H9 (cell line): ENCODE results near the gene FAM110A. TPM values are rescaled to one million over a fixed set of nuclear protein-coding genes. Genes with fewer than 3 reads are reported as not detected.
A peak's percentile ranks its signal among the peaks of the same experiment; 100 is the strongest.

ENCODE experiments used
- DNase-seq: peaks from one replicate; pipeline ENCODE4 v3.0.0-alpha.2; 2017
- H2AFZ ChIP-seq: one replicate; pipeline ENCODE4 v1.6.1; 2013; ENCODE audit warnings: mild to moderate bottlenecking, low read length, control low read depth, moderate library complexity
- H2AK5ac ChIP-seq: 2 replicates; pipeline ENCODE4 v1.6.1; 2013; ENCODE audit warnings: low read length, control low read depth, mixed read lengths; ENCODE audit not compliant: insufficient read length
- H2BK120ac ChIP-seq: one replicate; pipeline ENCODE4 v1.6.1; 2013; ENCODE audit warnings: low read depth, mild to moderate bottlenecking, low read length, control low read depth, inconsistent platforms; ENCODE audit not compliant: poor library complexity, severe bottlenecking
- H2BK12ac ChIP-seq: 2 replicates; pipeline ENCODE4 v1.6.1; 2013; ENCODE audit warnings: low read length, control low read depth, mixed read lengths, low read depth; ENCODE audit not compliant: insufficient read length
- H2BK15ac ChIP-seq: 2 replicates; pipeline ENCODE4 v1.6.1; 2013; ENCODE audit warnings: low read depth, low read length, control low read depth
- H2BK20ac ChIP-seq: one replicate; pipeline ENCODE4 v1.6.1; 2013; ENCODE audit warnings: low read depth, mild to moderate bottlenecking, low read length, control low read depth, inconsistent platforms; ENCODE audit not compliant: poor library complexity, severe bottlenecking
- H2BK5ac ChIP-seq: 2 replicates; pipeline ENCODE4 v1.6.1; 2013; ENCODE audit warnings: low read length, control low read depth, mixed read lengths; ENCODE audit not compliant: insufficient read length
- H3K14ac ChIP-seq: 2 replicates; pipeline ENCODE4 v1.6.1; 2013; ENCODE audit warnings: low read length, control low read depth; ENCODE audit not compliant: insufficient read depth
- H3K18ac ChIP-seq: 2 replicates; pipeline ENCODE4 v1.6.1; 2013; ENCODE audit warnings: low read depth, mild to moderate bottlenecking, mixed read lengths, low read length, control low read depth; ENCODE audit not compliant: insufficient read length
- H3K23ac ChIP-seq: 2 replicates; pipeline ENCODE4 v1.6.1; 2013; ENCODE audit warnings: low read length, control low read depth, mixed read lengths, low read depth; ENCODE audit not compliant: insufficient read length
- H3K23me2 ChIP-seq: 2 replicates; pipeline ENCODE4 v1.6.1; 2013; ENCODE audit warnings: low read depth, mild to moderate bottlenecking, mixed read lengths, low read length, control low read depth; ENCODE audit not compliant: insufficient read length, poor library complexity, severe bottlenecking
- H3K27ac ChIP-seq: 2 replicates; pipeline ENCODE4 v1.5.1; 2013; ENCODE audit warnings: low read length, control low read depth, mixed read lengths, low read depth; ENCODE audit not compliant: insufficient read length
- H3K27me3 ChIP-seq: 2 replicates; pipeline ENCODE4 v1.6.1; 2013; ENCODE audit warnings: low read length, control low read depth, inconsistent platforms; ENCODE audit not compliant: insufficient read depth
- H3K4ac ChIP-seq: 2 replicates; pipeline ENCODE4 v1.6.1; 2013; ENCODE audit warnings: low read depth, mild to moderate bottlenecking, control low read depth, inconsistent platforms, low read length, moderate library complexity
- H3K4me1 ChIP-seq: 2 replicates; pipeline ENCODE4 v1.6.1; 2013; ENCODE audit warnings: low read length, control low read depth, inconsistent platforms; ENCODE audit not compliant: insufficient read depth
- H3K4me2 ChIP-seq: 2 replicates; pipeline ENCODE4 v1.6.1; 2013; ENCODE audit warnings: low read length, control low read depth, mixed read lengths; ENCODE audit not compliant: insufficient read length, insufficient read depth
- H3K56ac ChIP-seq: 2 replicates; pipeline ENCODE4 v1.6.1; 2013; ENCODE audit warnings: low read depth, mild to moderate bottlenecking, mixed read lengths, low read length, control low read depth; ENCODE audit not compliant: insufficient read length
- H3K79me1 ChIP-seq: 2 replicates; pipeline ENCODE4 v1.6.1; 2013; ENCODE audit warnings: low read depth, mild to moderate bottlenecking, moderate library complexity, low read length, control low read depth, inconsistent platforms; ENCODE audit not compliant: insufficient read depth, poor library complexity, severe bottlenecking
- H3K79me2 ChIP-seq: 2 replicates; pipeline ENCODE4 v1.6.1; 2013; ENCODE audit warnings: low read length, control low read depth, inconsistent platforms; ENCODE audit not compliant: insufficient read depth
- H3K9ac ChIP-seq: 2 replicates; pipeline ENCODE4 v1.6.1; 2013; ENCODE audit warnings: low read length, control low read depth, mixed read lengths; ENCODE audit not compliant: insufficient read length; ENCODE audit errors: extremely low read depth
- H3K9me3 ChIP-seq: one replicate; pipeline ENCODE4 v1.6.1; 2013; ENCODE audit warnings: low read depth, low read length, inconsistent platforms; ENCODE audit not compliant: control insufficient read depth
- H3T11ph ChIP-seq: one replicate; pipeline ENCODE4 v1.6.1; 2013; ENCODE audit warnings: mild to moderate bottlenecking, low read length, control low read depth, inconsistent platforms
- H4K20me1 ChIP-seq: one replicate; pipeline ENCODE4 v1.6.1; 2013; ENCODE audit not compliant: control insufficient read depth, insufficient read length, insufficient read depth
- H4K5ac ChIP-seq: 2 replicates; pipeline ENCODE4 v1.6.1; 2013; ENCODE audit warnings: low read depth, mild to moderate bottlenecking, mixed read lengths, low read length, control low read depth; ENCODE audit not compliant: insufficient read length
- H4K8ac ChIP-seq: replicated peaks from 2 replicates; pipeline ENCODE4 v1.6.1; 2013; ENCODE audit warnings: low read length, control low read depth, mixed read lengths, low read depth; ENCODE audit not compliant: insufficient read length
- H4K91ac ChIP-seq: 2 replicates; pipeline ENCODE4 v1.6.1; 2013; ENCODE audit warnings: low read depth, mild to moderate bottlenecking, moderate library complexity, mixed read lengths, low read length, control low read depth; ENCODE audit not compliant: insufficient read length
- H3K27ac Mint-ChIP-seq, 3 experiments: 2 replicates in 2 of 3; 3 replicates in 1 of 3; pipeline ENCODE4 v1.8.0; 2020 to 2021; ENCODE audit warnings: mixed read lengths in 3 of 3, mild to moderate bottlenecking in 1 of 3, moderate library complexity in 1 of 3
- H3K27me3 Mint-ChIP-seq: 2 replicates; pipeline ENCODE4 v1.8.0; 2021; ENCODE audit warnings: low read depth, mild to moderate bottlenecking, moderate library complexity, mixed read lengths
- H3K36me3 Mint-ChIP-seq, 3 experiments: 2 replicates in 2 of 3; 3 replicates in 1 of 3; pipeline ENCODE4 v1.8.0; 2020 to 2021; ENCODE audit warnings: low read depth in 3 of 3, mixed read lengths in 3 of 3; ENCODE audit not compliant: insufficient read depth in 1 of 3
- H3K4me1 Mint-ChIP-seq, 2 experiments: 2 replicates each; pipeline ENCODE4 v1.8.0; 2020; ENCODE audit warnings: mixed read lengths in 2 of 2
- H3K4me3 Mint-ChIP-seq, 2 experiments: 2 replicates in 1 of 2; 3 replicates in 1 of 2; pipeline ENCODE4 v1.8.0; 2020 to 2021; ENCODE audit warnings: mild to moderate bottlenecking in 2 of 2, mixed read lengths in 2 of 2, moderate library complexity in 1 of 2
- H3K9me3 Mint-ChIP-seq, 2 experiments: 2 replicates in 1 of 2; 3 replicates in 1 of 2; pipeline ENCODE4 v1.8.0; 2020; ENCODE audit warnings: mild to moderate bottlenecking in 2 of 2, mixed read lengths in 2 of 2, moderate library complexity in 1 of 2
- WGBS: extraction: QIAGEN DNeasy Blood & Tissue Kit; methylation state at CpG from one replicate; pipeline ENCODE4 v1.1.7; 2013; ENCODE audit warnings: missing lambda C conversion rate, low lambda C conversion rate, mixed read lengths; ENCODE audit not compliant: insufficient read length; ENCODE audit errors: extremely low coverage; 5-methylcytosine and 5-hydroxymethylcytosine counted together
- total RNA-seq: library from RNA; stranded (reverse); gene quantifications from 2 replicates; pipeline ENCODE4 v1.2.1, GENCODE V29; 2021
- TF ChIP-seq, protein P1 (sequence below): fragments of 200-600 bp; sonication (generic); conservative IDR thresholded peaks from 3 replicates; pipeline ENCODE4 v1.8.0; 2021; ENCODE audit warnings: antibody characterized with exemption, mild to moderate bottlenecking

FAM110A gene
- total RNA-seq, 1 experiment from 2014 or later, result 10.3 TPM

DNA sequence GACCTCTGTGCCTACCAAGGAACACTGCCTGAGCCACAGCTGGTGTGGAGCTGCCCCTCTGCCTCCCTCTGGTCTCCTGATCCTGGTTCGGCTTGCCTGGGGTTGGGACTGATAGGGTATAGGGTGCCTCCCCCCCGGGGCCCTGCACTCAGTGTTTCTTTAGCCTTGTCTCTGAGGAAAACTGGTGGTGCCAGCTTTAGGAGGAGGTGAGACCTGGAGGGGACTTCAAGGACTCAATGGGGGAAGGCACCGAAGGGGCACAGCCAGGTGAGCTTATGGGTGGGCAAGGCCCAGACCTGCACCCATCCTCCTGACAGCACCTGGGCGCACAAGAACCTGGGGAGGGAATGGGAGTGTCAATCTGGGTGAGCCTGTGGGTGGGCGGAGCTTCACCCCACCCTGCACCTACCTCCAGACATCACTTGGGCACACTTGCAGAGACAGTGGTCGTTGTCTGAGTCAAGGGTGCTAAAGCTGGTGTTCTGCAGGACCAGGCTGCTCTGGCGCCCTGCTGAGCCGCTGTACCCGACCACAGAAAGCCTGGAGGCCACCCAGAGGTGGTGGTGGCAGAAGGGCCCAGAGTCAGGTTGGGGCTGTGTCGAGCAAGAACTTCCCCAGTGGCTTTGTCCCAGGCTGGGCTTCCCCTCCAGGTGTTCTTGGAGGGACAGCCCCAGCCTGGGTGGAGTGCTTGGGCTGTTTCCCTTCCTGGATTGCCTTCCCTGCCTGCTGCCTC is 40.5 kb downstream of the FAM110A start:
- Histone ChIP-seq H2AK5ac (no peak overlapping the region), H3K18ac (no peak overlapping the region), H4K91ac (no peak overlapping the region), H2BK12ac (no peak overlapping the region), H2BK5ac (no peak overlapping the region), H3K56ac (no peak overlapping the region), H2BK15ac (no peak overlapping the region), H4K8ac (no peak overlapping the region), H3K14ac (no peak overlapping the region), H3K79me1 (no peaks in the 10 kb centered on the region), H3K4me1 (no peaks in the 10 kb centered on the region), H3K79me2 (no peaks in the 10 kb centered on the region), H2AFZ (no peak overlapping the region), H4K5ac (no peak overlapping the region), H3K9me3 (no peaks in the 10 kb centered on the region), H3K27ac (no peak overlapping the region), H3K4ac (no peak overlapping the region), H3K27me3 (no peaks in the 10 kb centered on the region), H3K9ac (no peak overlapping the region), H4K20me1 (no peaks in the 10 kb centered on the region), H3K23ac (no peak overlapping the region), H3K4me2 (no peak overlapping the region), H2BK120ac (no peak overlapping the region), H3T11ph (no peak overlapping the region), H3K23me2 (no peaks in the 10 kb centered on the region), H2BK20ac (no peak overlapping the region)
- no peak for DNase-seq
- WGBS, result no CpG with 5 or more reads among the region's 10 CpGs
- no peak overlapping the region for H3K4me3 Mint-ChIP-seq
- H3K36me3 Mint-ChIP-seq, result no peaks in the 10 kb centered on the region
- TF ChIP-seq, protein P1, sequence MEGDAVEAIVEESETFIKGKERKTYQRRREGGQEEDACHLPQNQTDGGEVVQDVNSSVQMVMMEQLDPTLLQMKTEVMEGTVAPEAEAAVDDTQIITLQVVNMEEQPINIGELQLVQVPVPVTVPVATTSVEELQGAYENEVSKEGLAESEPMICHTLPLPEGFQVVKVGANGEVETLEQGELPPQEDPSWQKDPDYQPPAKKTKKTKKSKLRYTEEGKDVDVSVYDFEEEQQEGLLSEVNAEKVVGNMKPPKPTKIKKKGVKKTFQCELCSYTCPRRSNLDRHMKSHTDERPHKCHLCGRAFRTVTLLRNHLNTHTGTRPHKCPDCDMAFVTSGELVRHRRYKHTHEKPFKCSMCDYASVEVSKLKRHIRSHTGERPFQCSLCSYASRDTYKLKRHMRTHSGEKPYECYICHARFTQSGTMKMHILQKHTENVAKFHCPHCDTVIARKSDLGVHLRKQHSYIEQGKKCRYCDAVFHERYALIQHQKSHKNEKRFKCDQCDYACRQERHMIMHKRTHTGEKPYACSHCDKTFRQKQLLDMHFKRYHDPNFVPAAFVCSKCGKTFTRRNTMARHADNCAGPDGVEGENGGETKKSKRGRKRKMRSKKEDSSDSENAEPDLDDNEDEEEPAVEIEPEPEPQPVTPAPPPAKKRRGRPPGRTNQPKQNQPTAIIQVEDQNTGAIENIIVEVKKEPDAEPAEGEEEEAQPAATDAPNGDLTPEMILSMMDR, result no peak
- H3K27ac Mint-ChIP-seq, result 0 out of 7 replicates have a peak overlapping the region, but pooled peaks of 1 of the 3 experiments have one; percentile 40
- H3K27me3 Mint-ChIP-seq, result peaks cover 31% of the 10 kb centered on the region
- peaks cover 7 to 14% of the 10 kb centered on the region in 2 experiments for H3K4me1 Mint-ChIP-seq
- H3K9me3 Mint-ChIP-seq, result no peaks in the 10 kb centered on the region
